Endothelial cell of umbilical vein (primary cell): ENCODE results near the gene COX7A2L. TPM values are rescaled to one million over a fixed set of nuclear protein-coding genes. Genes with fewer than 3 reads are reported as not detected.

Experiments
- Bru-seq: library from RNA; stranded (reverse); fragments of 400-500 nt; gene quantifications from one replicate; lab custom pipeline; 2021; lab: Mats Ljungman, UMichigan
- BruChase-seq, 2 experiments: library from RNA; stranded (reverse); fragments of 400-500 nt; gene quantifications; one replicate each; lab custom pipeline; 2021; lab: Mats Ljungman, UMichigan
- BruUV-seq: library from RNA; stranded (reverse); fragments of 400-500 nt; replicated peaks from 2 replicates; lab custom pipeline; 2021; lab: Mats Ljungman, UMichigan
- CTCF ChIA-PET: fragments of 300-600, 350-600 bp; sonication (Branson Sonifier 250); formaldehyde crosslinking; loops from one replicate; lab custom pipeline; 2021; ENCODE audit warnings: antibody characterized with exemption, inconsistent platforms; lab: Charles Lee
- POLR2A ChIA-PET: fragments of 300-600, 350-600 bp; sonication (Branson Sonifier 250); formaldehyde crosslinking; loops from one replicate; lab custom pipeline; 2021; ENCODE audit warnings: antibody characterized with exemption, inconsistent platforms; lab: Charles Lee
- DNase-seq: peaks from one replicate; pipeline ENCODE4 v3.0.0-alpha.2; 2011; ENCODE audit warnings: low read depth, low spot score
- FAIRE-seq: peaks from 2 replicates; lab custom pipeline; 2011; peaks lifted over from hg19 to GRCh38; lab: Jason Lieb, UNC
- H2AFZ ChIP-seq: 2 replicates; pipeline ENCODE4 v1.6.0; 2012; ENCODE audit warnings: low read depth, low read length, control low read depth, inconsistent platforms
- H3K27ac ChIP-seq: 2 replicates; pipeline ENCODE4 v1.5.1; 2011; ENCODE audit warnings: low read depth, mild to moderate bottlenecking, control low read depth, low read length, moderate library complexity; ENCODE audit not compliant: insufficient read depth
- H3K27me3 ChIP-seq, 2 experiments: 2 replicates each; pipeline versions ENCODE4 v1.6.0 to v1.6.1; 2011; ENCODE audit warnings: low read length in 2 of 2, mixed read lengths in 1 of 2; ENCODE audit not compliant: control insufficient read depth in 2 of 2, insufficient read depth in 2 of 2
- H3K36me3 ChIP-seq, 2 experiments: 2 replicates in 1 of 2; 3 replicates in 1 of 2; pipeline ENCODE4 v1.5.1; 2011; ENCODE audit warnings: low read length in 2 of 2, mild to moderate bottlenecking in 1 of 2, moderate library complexity in 1 of 2; ENCODE audit not compliant: control insufficient read depth in 2 of 2, insufficient read depth in 2 of 2; ENCODE audit errors: extremely low read depth in 1 of 2
- H3K4me1 ChIP-seq: 3 replicates; pipeline ENCODE4 v1.5.1; 2011; ENCODE audit warnings: mild to moderate bottlenecking, low read length; ENCODE audit not compliant: control insufficient read depth, insufficient read depth; ENCODE audit errors: extremely low read depth
- H3K4me2 ChIP-seq: 2 replicates; pipeline ENCODE4 v1.6.1; 2011; ENCODE audit warnings: low read length, control low read depth, mixed read lengths; ENCODE audit not compliant: insufficient read depth
- H3K4me3 ChIP-seq, 3 experiments: fragments of 200-600 bp in 1 of 3; sonication (generic), shearing (Covaris generic) in 1 of 3; replicated peaks in 1 of 3; 2 replicates each; pipeline ENCODE4 v1.5.1; 2011 to 2016; ENCODE audit warnings: control low read depth in 3 of 3, low read length in 3 of 3, mild to moderate bottlenecking in 2 of 3, inconsistent platforms in 1 of 3, low read depth in 1 of 3, moderate library complexity in 1 of 3; ENCODE audit not compliant: insufficient read depth in 1 of 3
- H3K79me2 ChIP-seq: 2 replicates; pipeline ENCODE4 v1.6.0; 2012; ENCODE audit warnings: low read length, inconsistent platforms; ENCODE audit not compliant: control insufficient read depth, insufficient read depth
- H3K9ac ChIP-seq: replicated peaks from 2 replicates; pipeline ENCODE3; 2011; ENCODE audit warnings: low read length, control low read depth; ENCODE audit not compliant: insufficient read depth; ENCODE audit errors: extremely low read depth
- H3K9me1 ChIP-seq: replicated peaks from 3 replicates; pipeline ENCODE4 v1.6.0; 2011; ENCODE audit warnings: mild to moderate bottlenecking, low read length; ENCODE audit not compliant: control insufficient read depth, insufficient read depth; ENCODE audit errors: extremely low read depth
- H3K9me3 ChIP-seq: replicated peaks from 2 replicates; pipeline ENCODE4 v1.5.1; 2012; ENCODE audit warnings: low read length, inconsistent platforms; ENCODE audit not compliant: control insufficient read depth, insufficient read depth
- H4K20me1 ChIP-seq: replicated peaks from 2 replicates; pipeline ENCODE3; 2011; ENCODE audit warnings: mild to moderate bottlenecking, low read length; ENCODE audit not compliant: control insufficient read depth, insufficient read depth; ENCODE audit errors: extremely low read depth
- EZH2 ChIP-seq: IDR thresholded peaks from 2 replicates; pipeline ENCODE4 v1.6.1; 2012; ENCODE audit warnings: borderline replicate concordance, low read depth, mild to moderate bottlenecking, moderate library complexity, low read length, inconsistent platforms; ENCODE audit not compliant: severe bottlenecking
- FOS ChIP-seq: IDR thresholded peaks from 2 replicates; pipeline ENCODE4 v1.6.1; 2011; ENCODE audit warnings: mild to moderate bottlenecking, low read length, moderate library complexity, borderline replicate concordance; ENCODE audit not compliant: insufficient read depth
- GATA2 ChIP-seq: IDR thresholded peaks from 2 replicates; pipeline ENCODE4 v1.7.0; 2011; ENCODE audit warnings: low read depth, mild to moderate bottlenecking, moderate library complexity, mixed read lengths, low read length; ENCODE audit not compliant: insufficient read length, insufficient read depth
- JUN ChIP-seq: IDR thresholded peaks from 2 replicates; pipeline ENCODE4 v1.6.1; 2011; ENCODE audit warnings: borderline replicate concordance, low read depth; ENCODE audit not compliant: insufficient read length, insufficient read depth
- MAX ChIP-seq: IDR thresholded peaks from 2 replicates; pipeline ENCODE4 v1.6.1; 2011; ENCODE audit not compliant: insufficient read depth, insufficient read length
- MYC ChIP-seq: IDR thresholded peaks from one replicate; pipeline ENCODE4 v1.6.1; 2011; ENCODE audit warnings: mild to moderate bottlenecking, low read depth, low read length
- POLR2A ChIP-seq: IDR thresholded peaks from 2 replicates; pipeline ENCODE4 v1.6.1; 2012; ENCODE audit warnings: low read depth, mild to moderate bottlenecking, control low read depth, low read length
- POLR2AphosphoS5 ChIP-seq: IDR thresholded peaks from 2 replicates; pipeline ENCODE4 v1.6.1; 2012; ENCODE audit warnings: low read depth, mild to moderate bottlenecking, control low read depth, low read length, moderate library complexity; ENCODE audit not compliant: insufficient read depth
- dilution Hi-C: fragments of 300-500 bp; cut with MboI; formaldehyde crosslinking; loops from one replicate; pipeline ENCODE4 v1.15.0; 2019; ENCODE audit warnings: low sequenced_read_pairs; ENCODE audit not compliant: extremely low pct_ligation_motif_present
- intact Hi-C: fragments of 100-400 bp; cut with micrococcal nuclease; formaldehyde crosslinking; loops from one replicate; pipeline ENCODE4 v1.10.0; 2022
- long read RNA-seq: library from polyadenylated mRNA; stranded (forward); transcript quantifications from one replicate; pipeline ENCODE4 v2.0.0, GENCODE V29; 2021
- polyA minus RNA-seq, 3 experiments: library from RNA; depleted of rRNA, polyadenylated mRNA; stranded (reverse); fragments of >200 nt; gene quantifications; 1 replicate in 1 of 3; 2 replicates in 2 of 3; pipeline ENCODE4 v1.2.3, GENCODE V29; 2011
- polyA plus RNA-seq, 4 experiments: library from polyadenylated mRNA; depleted of rRNA in 3 of 4; stranded (reverse) in 3 of 4; unstranded in 1 of 4; fragments of >200 nt; gene quantifications; 2 replicates each; pipeline versions ENCODE4 v1.2.1 to v1.2.3, GENCODE V29; 2011 to 2012; ENCODE audit warnings: missing spikeins in 1 of 4
- total RNA-seq: library from RNA; stranded (reverse); gene quantifications from 2 replicates; pipeline ENCODE4 v1.2.3, GENCODE V29; 2021
- TF ChIP-seq, protein P1 (sequence below), 2 donors: IDR thresholded peaks; 1 replicate in 1 of 2; 2 replicates in 1 of 2; pipeline ENCODE4 v1.5.1; 2011; ENCODE audit warnings: low read length in 2 of 2, mild to moderate bottlenecking in 2 of 2, moderate library complexity in 2 of 2, control low read depth in 1 of 2, inconsistent platforms in 1 of 2, low read depth in 1 of 2; ENCODE audit not compliant: insufficient read depth in 1 of 2; ENCODE audit errors: extremely low read depth in 1 of 2

Gene COX7A2L, protein sequence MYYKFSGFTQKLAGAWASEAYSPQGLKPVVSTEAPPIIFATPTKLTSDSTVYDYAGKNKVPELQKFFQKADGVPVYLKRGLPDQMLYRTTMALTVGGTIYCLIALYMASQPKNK
- 94.2 and 101 TPM in 2 replicates for total RNA-seq
- 86.6 and 119 TPM in 2 replicates for polyA plus RNA-seq
- polyA plus RNA-seq (2011; cell fraction: cytosol; rRNA removed) = 117 and 146 TPM in 2 replicates
- polyA plus RNA-seq (2011; cell fraction: nucleus; rRNA removed) = 40.6 and 50.7 TPM in 2 replicates
- 143 and 177 TPM in 2 replicates for polyA plus RNA-seq (2012)
- polyA minus RNA-seq = 57.2 and 60.5 TPM in 2 replicates
- 34.2 TPM for polyA minus RNA-seq (2011; cell fraction: cytosol; rRNA and poly(A)+ RNA removed)
- polyA minus RNA-seq (2011; cell fraction: nucleus; rRNA and poly(A)+ RNA removed) = 17.2 and 25.3 TPM in 2 replicates
- percentile 80 among the genes with signal in this experiment for Bru-seq, nascent RNA
- percentile 85 among the genes with signal in this experiment for BruChase-seq, experiment 1, labeled RNA remaining after a 6-hour chase
- percentile 88 among the genes with signal in this experiment for BruChase-seq, experiment 2, labeled RNA remaining after a 2-hour chase
- long read RNA-seq, transcript COX7A2L-201 (3 exons, 1,112 nt) = major isoform, 484 of 522 reads
- long read RNA-seq, partial matches to known transcripts = 0 of 522 reads
- long read RNA-seq, other reads (novel, unspliced or antisense) = 36 of 522 reads

DNA sequence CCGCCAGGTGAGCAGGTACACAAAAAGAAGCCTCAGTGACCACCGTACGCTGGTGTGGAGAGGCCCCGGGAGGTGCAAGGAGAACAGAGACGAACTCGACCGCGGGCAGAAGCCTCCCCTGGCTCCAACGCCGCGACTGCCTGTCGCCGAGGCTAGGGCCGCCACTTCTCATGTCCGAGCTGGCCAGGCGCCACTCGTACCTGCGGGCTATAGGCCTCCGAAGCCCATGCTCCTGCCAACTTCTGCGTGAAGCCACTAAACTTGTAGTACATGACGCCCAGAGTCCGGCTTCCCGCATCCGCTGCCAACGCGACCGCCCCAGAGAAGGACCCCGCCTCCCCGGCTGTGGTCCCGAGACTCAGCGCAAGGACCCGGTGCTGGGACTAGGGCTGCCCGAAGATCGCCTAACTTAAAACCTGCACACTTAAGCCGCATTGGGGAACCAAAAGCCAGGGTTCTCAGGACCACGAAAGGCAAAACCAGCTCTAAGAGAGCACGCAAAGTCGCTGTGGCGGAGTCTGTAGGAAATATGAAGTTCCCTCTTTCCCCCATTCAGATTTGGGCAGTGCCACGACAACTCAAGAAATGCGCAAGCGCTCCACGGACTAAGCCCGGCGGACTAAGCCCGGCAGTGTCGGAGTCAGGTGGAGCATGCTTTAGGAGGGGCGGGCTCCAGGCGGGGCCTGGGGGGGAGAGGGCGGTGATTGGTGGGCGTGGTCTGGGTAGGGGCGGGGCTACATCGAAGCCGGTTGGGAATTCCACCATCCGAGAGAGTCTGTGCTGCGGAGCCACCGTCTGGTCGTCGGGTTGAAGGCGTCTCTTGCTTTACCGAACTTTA is at the start of gene COX7A2L:
Gene COX7A2L, minus strand, starts transcription at position 328 of the 838 bp plus-strand sequence. Its CDS starts 56 bp downstream, at position 272.
- no peaks in the 10 kb centered on the region for H3K36me3 ChIP-seq
- H2AFZ ChIP-seq = peak within 1 kb of the TSS; percentile 88
- no peaks in the 10 kb centered on the region for H4K20me1 ChIP-seq
- CTCF ChIA-PET = interaction anchor here (0.9 to 2.8 kb wide), 3 partner anchors 33 to 302 kb away, joined by 3 to 9 read pairs (median 8); no protein-coding TSS in a partner anchor
- dilution Hi-C loops = no loop called here
- H3K4me2 ChIP-seq = peak within 1 kb of the TSS; percentile 87
- H3K9me1 ChIP-seq = no peaks in the 10 kb centered on the region
- DNase-seq = peak; percentile 97
- H3K4me1 ChIP-seq = peaks cover 18% of the 10 kb centered on the region
- H3K27me3 ChIP-seq = peaks cover 1 to 2% of the 10 kb centered on the region in 2 experiments
- FAIRE-seq = peak; percentile 97
- peak within 1 kb of the TSS; percentile 97 for H3K27ac ChIP-seq
- H3K9me3 ChIP-seq = no peaks in the 10 kb centered on the region
- TF ChIP-seq EZH2 (no peak), POLR2AphosphoS5 (peak; percentile 75), GATA2 (no peak), JUN (no peak), POLR2A (peak; percentile 73), MAX (peak; percentile 47), MYC (no peak), FOS (no peak)
- TF ChIP-seq, protein P1, sequence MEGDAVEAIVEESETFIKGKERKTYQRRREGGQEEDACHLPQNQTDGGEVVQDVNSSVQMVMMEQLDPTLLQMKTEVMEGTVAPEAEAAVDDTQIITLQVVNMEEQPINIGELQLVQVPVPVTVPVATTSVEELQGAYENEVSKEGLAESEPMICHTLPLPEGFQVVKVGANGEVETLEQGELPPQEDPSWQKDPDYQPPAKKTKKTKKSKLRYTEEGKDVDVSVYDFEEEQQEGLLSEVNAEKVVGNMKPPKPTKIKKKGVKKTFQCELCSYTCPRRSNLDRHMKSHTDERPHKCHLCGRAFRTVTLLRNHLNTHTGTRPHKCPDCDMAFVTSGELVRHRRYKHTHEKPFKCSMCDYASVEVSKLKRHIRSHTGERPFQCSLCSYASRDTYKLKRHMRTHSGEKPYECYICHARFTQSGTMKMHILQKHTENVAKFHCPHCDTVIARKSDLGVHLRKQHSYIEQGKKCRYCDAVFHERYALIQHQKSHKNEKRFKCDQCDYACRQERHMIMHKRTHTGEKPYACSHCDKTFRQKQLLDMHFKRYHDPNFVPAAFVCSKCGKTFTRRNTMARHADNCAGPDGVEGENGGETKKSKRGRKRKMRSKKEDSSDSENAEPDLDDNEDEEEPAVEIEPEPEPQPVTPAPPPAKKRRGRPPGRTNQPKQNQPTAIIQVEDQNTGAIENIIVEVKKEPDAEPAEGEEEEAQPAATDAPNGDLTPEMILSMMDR (IDR thresholded peaks at IDR 0.05; ENCODE audit: extremely low read depth in 1 of 2, insufficient read depth in 1 of 2, low read depth in 1 of 2, low read length in 2 of 2) = peak in 1 of 2 donors; percentile 33
- TSS peak; percentile 61 for BruUV-seq
- intact Hi-C loops = loop anchor here (1.0 to 2.0 kb wide), 6 partner anchors 32 to 314 kb away; partner anchors contain the start of gene EML4
- POLR2A ChIA-PET = no interaction called here
- H3K9ac ChIP-seq = peak within 1 kb of the TSS; percentile 94
- H3K4me3 ChIP-seq = peak within 1 kb of the TSS; percentile 61 to 92 (median 77)
- H3K79me2 ChIP-seq = peaks cover 45% of the 10 kb centered on the region
